Nucleus accumbens (tissue), 56 donors: ENCODE data around the gene SRP72.
"Not testable (repeated sequence)": the region's sequence is repeated elsewhere in the genome, so short reads cannot be mapped to it uniquely, and the experiment has no call there.

Experiments
- DNase-seq, 56 donors: peaks; one replicate each; lab custom pipeline; 2025; lab: John Stamatoyannopoulos, UW

The SRP72 gene

GRCh38 chr4:56467284-56468096, at the start of gene SRP72:
Gene SRP72, plus strand, starts transcription at chr4:56467617. Its CDS starts 19 bp downstream, at chr4:56467636.
- peak in 55 of 56 donors; percentile 36 to 92 (median 81) for DNase-seq

- DNase-seq = no peak
Observed at GRCh38 chr4:56424176-56424575, 43.2 kb upstream of the SRP72 start.

GRCh38 chr4:56424697-56425514, 42.5 kb upstream of the SRP72 start:
- DNase-seq = peak in 6 of 56 donors; percentile 1 to 36 (median 2)

- no peak for DNase-seq
Observed at GRCh38 chr4:56425518-56425917, 41.9 kb upstream of the SRP72 start.

GRCh38 chr4:56426273-56426672, 41.1 kb upstream of the SRP72 start:
- no peak for DNase-seq

- DNase-seq = no peak
Observed at GRCh38 chr4:56427179-56427578, 40.2 kb upstream of the SRP72 start.

- DNase-seq = no peak
Observed at GRCh38 chr4:56430203-56430602, 37.2 kb upstream of the SRP72 start.

GRCh38 chr4:56433280-56433679, 34.1 kb upstream of the SRP72 start:
- no peak for DNase-seq

- peak in 26 of 56 donors; percentile 19 to 68 (median 44) for DNase-seq
Observed at GRCh38 chr4:56434599-56435139, 32.7 kb upstream of the SRP72 start.

- peak; percentile 78 to 98 (median 95) for DNase-seq
Observed at GRCh38 chr4:56435140-56435926, 32.1 kb upstream of the SRP72 start, which contains the start of gene PPAT. Gene PPAT, minus strand, starts transcription at chr4:56435615. Its CDS starts 138 bp downstream, at chr4:56435477.

GRCh38 chr4:56438766-56439165, 28.7 kb upstream of the SRP72 start:
- DNase-seq = no peak

GRCh38 chr4:56440983-56441382, 26.4 kb upstream of the SRP72 start:
- no peak for DNase-seq

GRCh38 chr4:56444719-56445118, 22.7 kb upstream of the SRP72 start:
- no peak for DNase-seq

GRCh38 chr4:56445699-56446098, 21.7 kb upstream of the SRP72 start:
- peak in 1 of 56 donors; percentile 1 for DNase-seq

GRCh38 chr4:56448301-56448700, 19.1 kb upstream of the SRP72 start:
- DNase-seq = no peak

GRCh38 chr4:56449475-56449874, 17.9 kb upstream of the SRP72 start:
- not testable (repeated sequence) for DNase-seq

- no peak for DNase-seq
Observed at GRCh38 chr4:56450342-56450741, 17.1 kb upstream of the SRP72 start.

- no peak for DNase-seq
Observed at GRCh38 chr4:56460085-56460484, 7.3 kb upstream of the SRP72 start.

GRCh38 chr4:56462157-56462556, 5.3 kb upstream of the SRP72 start:
- DNase-seq = no peak

- no peak for DNase-seq
Observed at GRCh38 chr4:56463711-56464110, 3.7 kb upstream of the SRP72 start.
